GM06990 (cell line): ENCODE data around the gene HMGN1.

Source experiments
- DNase-seq: peaks from one replicate; pipeline ENCODE4 v3.0.0-alpha.2; 2011; ENCODE audit not compliant: insufficient read length; ENCODE audit errors: extremely low read depth
- H3K27me3 ChIP-seq: replicated peaks from 2 replicates; pipeline ENCODE4 v1.6.0; 2011; ENCODE audit warnings: low read length; ENCODE audit not compliant: control insufficient read depth, insufficient read depth
- H3K36me3 ChIP-seq: 2 replicates; pipeline ENCODE4 v1.5.1; 2011; ENCODE audit warnings: low read length; ENCODE audit not compliant: control insufficient read depth, insufficient read depth
- H3K4me3 ChIP-seq: replicated peaks from 2 replicates; pipeline ENCODE4 v1.5.1; 2011; ENCODE audit warnings: low read depth, mild to moderate bottlenecking, control low read depth, low read length
- TF ChIP-seq, protein P1 (sequence below): IDR thresholded peaks from 2 replicates; pipeline ENCODE4 v1.5.1; 2011; ENCODE audit warnings: low read length, control low read depth, mild to moderate bottlenecking, inconsistent platforms; ENCODE audit not compliant: insufficient read depth, poor library complexity, severe bottlenecking

The HMGN1 gene

DNA sequence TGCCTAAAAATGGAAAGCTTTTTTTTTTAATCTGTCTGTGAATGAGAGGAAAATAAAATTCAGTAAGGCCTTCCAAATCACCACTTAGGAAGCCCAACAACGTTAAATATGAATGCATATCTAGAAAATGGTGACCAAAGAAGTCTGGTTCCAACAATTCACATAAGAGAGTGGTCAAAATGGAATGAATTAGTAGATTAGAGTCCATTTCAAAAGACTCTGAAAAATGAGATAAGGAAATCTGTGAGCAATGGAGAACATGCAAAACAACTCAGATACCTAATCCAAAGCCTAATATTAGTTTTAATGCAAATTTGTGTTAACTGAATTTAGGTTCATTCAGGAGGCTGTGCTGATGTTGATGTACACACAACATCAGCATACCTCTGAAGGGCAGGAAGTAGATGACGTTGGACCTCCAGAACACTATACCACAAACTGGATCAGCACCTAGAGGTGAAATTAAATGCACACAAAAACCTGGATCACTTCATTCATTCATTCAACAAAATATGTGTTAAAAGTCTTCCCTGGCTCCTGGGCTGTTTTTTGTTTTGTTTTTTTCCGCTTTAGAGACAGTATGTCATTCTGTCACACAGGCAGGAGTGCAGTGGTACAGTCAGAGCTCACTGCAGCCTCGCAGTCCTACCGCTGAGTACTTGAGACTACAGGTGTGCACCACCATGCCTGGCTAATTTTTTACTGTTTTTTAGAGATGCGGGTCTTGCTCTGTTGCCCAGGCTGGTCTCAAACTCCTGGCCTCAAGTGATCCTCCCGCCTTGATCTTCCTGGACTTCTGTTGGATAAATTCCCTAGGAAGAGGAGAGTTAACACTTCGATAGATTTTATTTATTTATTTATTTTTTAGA lies 30.6 kb downstream of the HMGN1 start:
- TF ChIP-seq, protein P1, sequence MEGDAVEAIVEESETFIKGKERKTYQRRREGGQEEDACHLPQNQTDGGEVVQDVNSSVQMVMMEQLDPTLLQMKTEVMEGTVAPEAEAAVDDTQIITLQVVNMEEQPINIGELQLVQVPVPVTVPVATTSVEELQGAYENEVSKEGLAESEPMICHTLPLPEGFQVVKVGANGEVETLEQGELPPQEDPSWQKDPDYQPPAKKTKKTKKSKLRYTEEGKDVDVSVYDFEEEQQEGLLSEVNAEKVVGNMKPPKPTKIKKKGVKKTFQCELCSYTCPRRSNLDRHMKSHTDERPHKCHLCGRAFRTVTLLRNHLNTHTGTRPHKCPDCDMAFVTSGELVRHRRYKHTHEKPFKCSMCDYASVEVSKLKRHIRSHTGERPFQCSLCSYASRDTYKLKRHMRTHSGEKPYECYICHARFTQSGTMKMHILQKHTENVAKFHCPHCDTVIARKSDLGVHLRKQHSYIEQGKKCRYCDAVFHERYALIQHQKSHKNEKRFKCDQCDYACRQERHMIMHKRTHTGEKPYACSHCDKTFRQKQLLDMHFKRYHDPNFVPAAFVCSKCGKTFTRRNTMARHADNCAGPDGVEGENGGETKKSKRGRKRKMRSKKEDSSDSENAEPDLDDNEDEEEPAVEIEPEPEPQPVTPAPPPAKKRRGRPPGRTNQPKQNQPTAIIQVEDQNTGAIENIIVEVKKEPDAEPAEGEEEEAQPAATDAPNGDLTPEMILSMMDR = no peak
- H3K27me3 ChIP-seq = no peaks in the 10 kb centered on the region
- no peak for DNase-seq
- H3K36me3 ChIP-seq = no peaks in the 10 kb centered on the region
- no peak overlapping the region for H3K4me3 ChIP-seq

DNA sequence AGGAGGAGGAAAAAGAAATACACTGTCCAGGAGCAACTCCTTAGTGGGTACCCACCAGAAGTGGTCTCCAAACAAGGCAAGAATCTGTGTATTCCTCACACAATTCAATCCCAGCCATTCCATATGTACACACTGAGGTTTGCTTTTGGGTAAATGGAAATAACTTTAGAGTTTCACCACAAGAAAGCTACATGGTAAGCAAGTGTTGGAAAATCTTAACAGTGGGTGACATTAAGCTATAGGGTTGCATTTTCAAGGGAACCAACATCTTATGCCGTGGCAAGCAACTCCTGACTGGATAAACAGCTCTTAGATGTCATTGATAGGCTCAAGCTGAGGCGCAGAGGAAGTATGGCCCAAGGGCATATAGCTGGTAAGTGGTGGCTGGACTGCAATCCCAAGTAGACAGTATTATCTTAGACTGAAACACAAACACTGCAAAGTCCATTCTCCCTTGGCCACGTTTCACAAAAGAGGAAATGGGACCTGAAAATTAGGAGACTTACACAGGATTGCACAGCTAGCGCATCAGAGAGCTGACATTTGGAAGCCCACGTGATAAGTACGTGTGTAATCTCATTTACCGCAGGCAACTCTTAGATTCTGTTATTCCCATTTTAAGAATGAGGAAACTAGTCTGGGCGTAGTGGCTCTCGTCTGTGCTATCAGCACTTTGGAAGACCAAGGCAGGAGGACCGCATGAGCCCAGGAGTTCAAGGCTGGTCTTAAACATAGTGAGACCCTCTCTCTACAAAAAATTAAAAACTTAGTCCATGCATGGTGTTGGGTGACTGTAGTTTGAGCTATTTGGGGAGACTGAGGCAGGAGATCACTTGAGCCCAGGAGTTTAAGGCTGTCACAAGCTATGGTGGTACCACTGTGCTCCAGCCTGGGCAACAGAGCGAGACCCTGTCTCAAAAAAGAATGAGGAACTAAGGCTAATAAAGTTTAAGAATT lies 31.5 kb downstream of the HMGN1 start:
- no peaks in the 10 kb centered on the region for H3K36me3 ChIP-seq
- no peak for DNase-seq
- H3K27me3 ChIP-seq = no peaks in the 10 kb centered on the region
- TF ChIP-seq, protein P1 = no peak
- no peak overlapping the region for H3K4me3 ChIP-seq

DNA sequence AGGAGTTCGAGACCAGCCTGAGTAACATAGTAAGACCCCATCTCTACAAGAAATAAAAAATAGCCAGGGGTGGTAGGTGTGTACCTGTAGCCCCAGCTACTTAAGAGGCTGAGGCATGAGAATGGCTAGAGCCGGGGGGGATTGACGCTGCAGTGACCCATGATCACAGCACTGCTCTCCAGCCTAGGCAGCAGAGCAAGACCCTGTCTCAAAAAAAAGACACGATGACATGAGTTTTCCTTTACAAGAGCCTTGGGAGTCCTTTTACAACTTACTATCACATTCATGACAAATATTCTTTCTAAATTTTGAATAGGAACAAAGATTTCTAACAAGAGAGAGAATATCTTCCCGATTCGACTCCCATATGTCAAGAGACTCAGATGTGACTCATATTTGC lies 32.2 kb downstream of the HMGN1 start:
- no peak for DNase-seq
- Histone ChIP-seq H3K27me3 (no peaks in the 10 kb centered on the region), H3K36me3 (no peaks in the 10 kb centered on the region), H3K4me3 (no peak overlapping the region)
- TF ChIP-seq, protein P1 = no peak

DNA sequence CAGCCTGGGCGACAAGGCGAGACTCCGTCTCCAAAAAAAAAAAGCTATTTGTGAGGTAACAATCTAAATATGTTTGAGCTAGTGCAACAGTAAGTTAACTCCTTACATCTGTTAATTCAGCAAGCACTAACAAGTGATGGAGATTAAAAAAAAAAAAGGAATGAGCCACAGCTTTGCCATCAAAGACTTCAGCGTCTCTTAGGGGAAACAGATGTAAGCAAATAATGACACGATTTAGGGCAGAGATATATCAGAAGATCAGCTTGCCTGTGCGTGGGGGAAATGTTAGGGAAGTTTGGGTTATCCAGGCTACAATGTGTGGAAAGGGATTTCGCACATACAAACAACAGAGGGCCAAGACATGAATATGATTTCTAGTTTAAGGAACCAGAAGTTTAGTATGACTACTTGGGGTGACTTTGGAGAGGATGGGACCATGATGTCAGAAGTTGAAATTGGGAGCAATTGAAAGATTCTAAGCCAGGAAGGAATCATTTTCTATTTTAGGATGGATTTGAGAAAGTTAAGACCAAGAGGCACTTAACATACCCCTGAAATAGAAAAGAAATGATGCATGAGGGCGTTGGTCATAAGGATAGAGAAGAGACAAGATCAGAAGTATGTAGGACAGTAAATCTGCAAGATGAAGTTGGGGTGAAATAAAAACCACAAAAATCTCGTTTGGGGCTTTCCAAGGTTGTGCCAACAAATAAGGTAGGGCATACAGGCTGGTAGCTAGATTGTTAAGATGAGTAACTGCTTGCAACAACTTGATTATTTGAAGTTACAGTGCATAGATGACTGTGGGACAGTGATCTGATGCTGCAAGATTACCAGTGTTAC lies 33.1 kb downstream of the HMGN1 start:
- TF ChIP-seq, protein P1 = no peak
- Histone ChIP-seq H3K36me3 (no peaks in the 10 kb centered on the region; the same call in 1 of the 2 replicates), H3K4me3 (no peak overlapping the region), H3K27me3 (no peaks in the 10 kb centered on the region)
- DNase-seq = no peak
